HL-60 (cell line): ENCODE measurements around the gene ARID1B.

ENCODE experiments used
- DNase-seq, 2 experiments: peaks; one replicate each; pipeline ENCODE4 v3.0.0-alpha.2; 2010 to 2020; ENCODE audit warnings: low read depth in 1 of 2, low spot score in 1 of 2
- H3K27ac ChIP-seq: fragments of 250-450 bp; sonication (Bioruptor Pico); replicated peaks from 2 replicates; pipeline ENCODE4 v1.5.1; 2020; ENCODE audit warnings: mild to moderate bottlenecking, moderate library complexity
- H3K27me3 ChIP-seq: fragments of 250-450 bp; sonication (Bioruptor Pico); 2 replicates; pipeline ENCODE4 v1.5.1; 2021; ENCODE audit warnings: mild to moderate bottlenecking, moderate library complexity; ENCODE audit not compliant: insufficient read depth, poor library complexity, severe bottlenecking
- H3K4me3 ChIP-seq: replicated peaks from 2 replicates; pipeline ENCODE4 v1.5.1; 2011; ENCODE audit warnings: mild to moderate bottlenecking, control low read depth, low read length; ENCODE audit not compliant: insufficient read depth
- GABPA ChIP-seq: IDR thresholded peaks from 2 replicates; pipeline ENCODE4 v1.6.1; 2012; ENCODE audit warnings: low read depth
- POLR2AphosphoS5 ChIP-seq: IDR thresholded peaks from 2 replicates; pipeline ENCODE4 v1.6.1; 2012; ENCODE audit warnings: low read depth
- SPI1 ChIP-seq: IDR thresholded peaks from 2 replicates; pipeline ENCODE4 v1.6.1; 2012; ENCODE audit warnings: low read depth, mild to moderate bottlenecking, borderline replicate concordance
- TF ChIP-seq, protein P1 (sequence below): IDR thresholded peaks from 2 replicates; pipeline ENCODE4 v1.6.1; 2012; ENCODE audit warnings: low read depth; ENCODE audit not compliant: insufficient replicate concordance
- TF ChIP-seq, protein P2 (sequence below): IDR thresholded peaks from one replicate; pipeline ENCODE4 v1.5.1; 2011; ENCODE audit warnings: low read length, control low read depth, inconsistent platforms; ENCODE audit not compliant: insufficient read depth

Gene ARID1B

GRCh38 chr6:157061770-157062594, 284.8 kb downstream of the ARID1B start:
- Histone ChIP-seq H3K27ac (no peak overlapping the region), H3K4me3 (no peak overlapping the region), H3K27me3 (no peaks in the 10 kb centered on the region)
- TF ChIP-seq GABPA (no peak), SPI1 (no peak), POLR2AphosphoS5 (no peak)
- TF ChIP-seq, protein P1, sequence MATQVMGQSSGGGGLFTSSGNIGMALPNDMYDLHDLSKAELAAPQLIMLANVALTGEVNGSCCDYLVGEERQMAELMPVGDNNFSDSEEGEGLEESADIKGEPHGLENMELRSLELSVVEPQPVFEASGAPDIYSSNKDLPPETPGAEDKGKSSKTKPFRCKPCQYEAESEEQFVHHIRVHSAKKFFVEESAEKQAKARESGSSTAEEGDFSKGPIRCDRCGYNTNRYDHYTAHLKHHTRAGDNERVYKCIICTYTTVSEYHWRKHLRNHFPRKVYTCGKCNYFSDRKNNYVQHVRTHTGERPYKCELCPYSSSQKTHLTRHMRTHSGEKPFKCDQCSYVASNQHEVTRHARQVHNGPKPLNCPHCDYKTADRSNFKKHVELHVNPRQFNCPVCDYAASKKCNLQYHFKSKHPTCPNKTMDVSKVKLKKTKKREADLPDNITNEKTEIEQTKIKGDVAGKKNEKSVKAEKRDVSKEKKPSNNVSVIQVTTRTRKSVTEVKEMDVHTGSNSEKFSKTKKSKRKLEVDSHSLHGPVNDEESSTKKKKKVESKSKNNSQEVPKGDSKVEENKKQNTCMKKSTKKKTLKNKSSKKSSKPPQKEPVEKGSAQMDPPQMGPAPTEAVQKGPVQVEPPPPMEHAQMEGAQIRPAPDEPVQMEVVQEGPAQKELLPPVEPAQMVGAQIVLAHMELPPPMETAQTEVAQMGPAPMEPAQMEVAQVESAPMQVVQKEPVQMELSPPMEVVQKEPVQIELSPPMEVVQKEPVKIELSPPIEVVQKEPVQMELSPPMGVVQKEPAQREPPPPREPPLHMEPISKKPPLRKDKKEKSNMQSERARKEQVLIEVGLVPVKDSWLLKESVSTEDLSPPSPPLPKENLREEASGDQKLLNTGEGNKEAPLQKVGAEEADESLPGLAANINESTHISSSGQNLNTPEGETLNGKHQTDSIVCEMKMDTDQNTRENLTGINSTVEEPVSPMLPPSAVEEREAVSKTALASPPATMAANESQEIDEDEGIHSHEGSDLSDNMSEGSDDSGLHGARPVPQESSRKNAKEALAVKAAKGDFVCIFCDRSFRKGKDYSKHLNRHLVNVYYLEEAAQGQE = no peak
- TF ChIP-seq, protein P2, sequence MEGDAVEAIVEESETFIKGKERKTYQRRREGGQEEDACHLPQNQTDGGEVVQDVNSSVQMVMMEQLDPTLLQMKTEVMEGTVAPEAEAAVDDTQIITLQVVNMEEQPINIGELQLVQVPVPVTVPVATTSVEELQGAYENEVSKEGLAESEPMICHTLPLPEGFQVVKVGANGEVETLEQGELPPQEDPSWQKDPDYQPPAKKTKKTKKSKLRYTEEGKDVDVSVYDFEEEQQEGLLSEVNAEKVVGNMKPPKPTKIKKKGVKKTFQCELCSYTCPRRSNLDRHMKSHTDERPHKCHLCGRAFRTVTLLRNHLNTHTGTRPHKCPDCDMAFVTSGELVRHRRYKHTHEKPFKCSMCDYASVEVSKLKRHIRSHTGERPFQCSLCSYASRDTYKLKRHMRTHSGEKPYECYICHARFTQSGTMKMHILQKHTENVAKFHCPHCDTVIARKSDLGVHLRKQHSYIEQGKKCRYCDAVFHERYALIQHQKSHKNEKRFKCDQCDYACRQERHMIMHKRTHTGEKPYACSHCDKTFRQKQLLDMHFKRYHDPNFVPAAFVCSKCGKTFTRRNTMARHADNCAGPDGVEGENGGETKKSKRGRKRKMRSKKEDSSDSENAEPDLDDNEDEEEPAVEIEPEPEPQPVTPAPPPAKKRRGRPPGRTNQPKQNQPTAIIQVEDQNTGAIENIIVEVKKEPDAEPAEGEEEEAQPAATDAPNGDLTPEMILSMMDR = no peak
- DNase-seq = no peak

DNA sequence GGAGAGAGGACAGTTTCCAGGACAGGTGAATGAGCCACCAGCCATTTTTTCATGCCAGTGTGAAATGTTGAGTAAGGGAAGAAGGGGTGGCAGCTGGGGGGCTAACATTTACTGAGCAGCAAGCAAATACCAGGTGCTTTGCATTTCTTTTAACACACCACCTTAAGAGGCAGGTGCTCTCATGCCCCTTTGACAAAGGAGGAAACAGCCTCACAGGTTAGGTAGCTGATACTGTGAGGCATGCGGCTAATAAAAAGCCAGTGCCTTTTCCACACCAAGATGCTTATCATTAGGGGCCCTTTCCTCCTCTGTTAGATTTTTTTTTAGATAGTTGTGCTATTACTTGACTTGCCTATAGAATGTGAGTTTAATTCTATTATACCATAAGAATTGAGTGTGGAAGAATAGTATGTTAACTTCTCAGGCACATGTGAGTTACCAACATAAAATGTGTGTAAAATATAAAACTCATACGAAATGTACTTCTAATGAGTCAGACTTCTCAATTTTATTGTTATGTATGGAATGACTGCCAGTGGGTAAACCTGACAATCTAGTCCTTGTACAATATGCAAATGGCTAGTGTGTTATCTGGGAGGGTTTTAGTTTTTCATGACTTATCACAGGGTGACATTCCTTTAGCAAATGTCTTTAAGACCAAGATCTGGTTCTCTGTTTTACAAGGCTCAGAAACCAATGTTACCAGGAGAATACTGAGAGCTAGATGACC, 286.2 kb downstream of the ARID1B start:
- no peak overlapping the region for H3K4me3 ChIP-seq
- no peak for DNase-seq
- no peaks in the 10 kb centered on the region for H3K27me3 ChIP-seq
- no peak for TF ChIP-seq POLR2AphosphoS5
- TF ChIP-seq GABPA = no peak
- TF ChIP-seq, protein P2 = no peak
- TF ChIP-seq, protein P1 = no peak
- TF ChIP-seq SPI1 = no peak
- H3K27ac ChIP-seq = no peak overlapping the region

DNA sequence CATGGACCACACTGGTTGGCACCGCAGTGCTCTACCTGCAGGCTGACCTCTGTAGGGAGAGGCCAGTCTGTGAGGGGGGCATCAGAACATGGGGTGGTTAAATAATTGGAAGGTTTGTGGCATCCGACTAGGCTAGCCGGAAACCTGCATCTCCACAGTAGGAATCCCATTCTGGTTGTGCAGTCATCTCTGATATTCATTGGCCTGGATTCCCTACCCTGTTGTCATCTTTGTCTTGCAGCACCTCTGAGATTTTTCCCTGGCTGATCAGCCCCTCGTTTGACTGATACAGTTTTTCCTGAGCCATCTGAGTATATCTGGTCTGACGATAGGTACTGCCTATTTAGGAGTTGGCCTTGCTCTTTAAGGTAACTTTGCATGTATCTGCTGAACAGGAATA, 286.7 kb downstream of the ARID1B start:
- Histone ChIP-seq H3K27me3 (no peaks in the 10 kb centered on the region), H3K4me3 (no peak overlapping the region), H3K27ac (no peak overlapping the region)
- no peak for DNase-seq
- TF ChIP-seq POLR2AphosphoS5 (no peak), GABPA (no peak), SPI1 (no peak)
- TF ChIP-seq, protein P2 = no peak
- TF ChIP-seq, protein P1 = no peak
